Hematopoietic multipotent progenitor cell treated with erythropoietin and hydrocortisone succinate and interleukin-3 and kit ligand, for 17 days (in vitro differentiated cells): Measurements from ENCODE around the gene SCUBE1.

Experiments
- DNase-seq: peaks from one replicate; pipeline ENCODE4 v3.0.0-alpha.2; 2015; ENCODE audit warnings: low spot score

SCUBE1 gene

GRCh38 chr22:43198936-43199335, 144.2 kb downstream of the SCUBE1 start:
- DNase-seq: no peak

- no peak for DNase-seq
Measured at GRCh38 chr22:43198126-43198525, 145.0 kb downstream of the SCUBE1 start.

GRCh38 chr22:43197271-43197941, 145.8 kb downstream of the SCUBE1 start:
- no peak for DNase-seq

- no peak for DNase-seq
Measured at GRCh38 chr22:43191831-43192230, 151.3 kb downstream of the SCUBE1 start.

GRCh38 chr22:43188829-43189545, 154.2 kb downstream of the SCUBE1 start:
- no peak for DNase-seq

GRCh38 chr22:43187171-43188099, 155.7 kb downstream of the SCUBE1 start:
- peak; percentile 97 for DNase-seq

GRCh38 chr22:43186272-43187170, 156.7 kb downstream of the SCUBE1 start, which contains the start of gene TTLL12:
TTLL12 (minus strand) TSS chr22:43187134; CDS start chr22:43187069, 65 bp downstream.
- DNase-seq: peak; percentile 77

- DNase-seq: peak; percentile 52
Measured at GRCh38 chr22:43185860-43186261, 157.3 kb downstream of the SCUBE1 start.

- DNase-seq: peak; percentile 86
Measured at GRCh38 chr22:43183496-43184277, 159.5 kb downstream of the SCUBE1 start.

GRCh38 chr22:43182726-43183125, 160.4 kb downstream of the SCUBE1 start:
- no peak for DNase-seq

- DNase-seq: no peak
Measured at GRCh38 chr22:43182118-43182517, 161.1 kb downstream of the SCUBE1 start.

GRCh38 chr22:43181321-43182076, 161.7 kb downstream of the SCUBE1 start:
- DNase-seq: no peak

- DNase-seq: no peak
Measured at GRCh38 chr22:43180670-43181069, 162.5 kb downstream of the SCUBE1 start.

- DNase-seq: no peak
Measured at GRCh38 chr22:43179911-43180195, 163.3 kb downstream of the SCUBE1 start.

- DNase-seq: no peak
Measured at GRCh38 chr22:43179146-43179910, 163.8 kb downstream of the SCUBE1 start.

- no peak for DNase-seq
Measured at GRCh38 chr22:43177479-43177878, 165.7 kb downstream of the SCUBE1 start.

- DNase-seq: no peak
Measured at GRCh38 chr22:43176090-43176489, 167.1 kb downstream of the SCUBE1 start.

GRCh38 chr22:43174941-43175531, 168.1 kb downstream of the SCUBE1 start:
- DNase-seq: no peak
